ENCODE data around the gene CDK4.

DNA sequence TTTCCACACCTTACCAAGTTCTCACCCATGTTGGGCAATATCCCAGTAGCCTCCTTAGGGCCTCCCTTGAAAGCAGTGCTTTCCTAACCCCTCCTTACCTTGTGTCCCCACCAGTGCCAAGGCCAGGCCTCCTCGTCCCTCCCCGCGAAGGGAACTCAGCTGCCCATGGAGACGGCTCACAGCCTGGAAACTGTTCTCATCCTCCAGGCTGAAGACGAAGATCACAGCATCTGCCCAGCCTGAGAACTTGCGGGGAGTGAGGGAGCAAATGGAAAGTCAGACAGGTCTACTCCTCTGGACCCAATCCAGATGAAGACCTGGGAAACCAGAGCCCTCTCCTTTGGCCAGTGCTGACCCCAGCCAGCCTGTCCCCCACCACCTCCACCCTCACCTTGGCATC, 18.2 kb downstream of the CDK4 start:
- TF ChIP-seq, protein P1, sequence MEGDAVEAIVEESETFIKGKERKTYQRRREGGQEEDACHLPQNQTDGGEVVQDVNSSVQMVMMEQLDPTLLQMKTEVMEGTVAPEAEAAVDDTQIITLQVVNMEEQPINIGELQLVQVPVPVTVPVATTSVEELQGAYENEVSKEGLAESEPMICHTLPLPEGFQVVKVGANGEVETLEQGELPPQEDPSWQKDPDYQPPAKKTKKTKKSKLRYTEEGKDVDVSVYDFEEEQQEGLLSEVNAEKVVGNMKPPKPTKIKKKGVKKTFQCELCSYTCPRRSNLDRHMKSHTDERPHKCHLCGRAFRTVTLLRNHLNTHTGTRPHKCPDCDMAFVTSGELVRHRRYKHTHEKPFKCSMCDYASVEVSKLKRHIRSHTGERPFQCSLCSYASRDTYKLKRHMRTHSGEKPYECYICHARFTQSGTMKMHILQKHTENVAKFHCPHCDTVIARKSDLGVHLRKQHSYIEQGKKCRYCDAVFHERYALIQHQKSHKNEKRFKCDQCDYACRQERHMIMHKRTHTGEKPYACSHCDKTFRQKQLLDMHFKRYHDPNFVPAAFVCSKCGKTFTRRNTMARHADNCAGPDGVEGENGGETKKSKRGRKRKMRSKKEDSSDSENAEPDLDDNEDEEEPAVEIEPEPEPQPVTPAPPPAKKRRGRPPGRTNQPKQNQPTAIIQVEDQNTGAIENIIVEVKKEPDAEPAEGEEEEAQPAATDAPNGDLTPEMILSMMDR (IDR thresholded peaks at IDR 0.05) = no peak
- no peak for TF ChIP-seq EP300 (IDR thresholded peaks at IDR 0.05)
- TF ChIP-seq POLR2A (IDR thresholded peaks at IDR 0.05) = no peak

Data from tibial nerve (tissue), 4 donors.